GF-D8 (cell line): ENCODE measurements around the gene ZSCAN5B.
"Not testable (repeated sequence)": the region's sequence is repeated elsewhere in the genome, so short reads cannot be mapped to it uniquely, and the experiment has no call there.

Experiments used
- DNase-seq: peaks from one replicate; lab custom pipeline; 2025; lab: John Stamatoyannopoulos, UW

Gene ZSCAN5B, protein sequence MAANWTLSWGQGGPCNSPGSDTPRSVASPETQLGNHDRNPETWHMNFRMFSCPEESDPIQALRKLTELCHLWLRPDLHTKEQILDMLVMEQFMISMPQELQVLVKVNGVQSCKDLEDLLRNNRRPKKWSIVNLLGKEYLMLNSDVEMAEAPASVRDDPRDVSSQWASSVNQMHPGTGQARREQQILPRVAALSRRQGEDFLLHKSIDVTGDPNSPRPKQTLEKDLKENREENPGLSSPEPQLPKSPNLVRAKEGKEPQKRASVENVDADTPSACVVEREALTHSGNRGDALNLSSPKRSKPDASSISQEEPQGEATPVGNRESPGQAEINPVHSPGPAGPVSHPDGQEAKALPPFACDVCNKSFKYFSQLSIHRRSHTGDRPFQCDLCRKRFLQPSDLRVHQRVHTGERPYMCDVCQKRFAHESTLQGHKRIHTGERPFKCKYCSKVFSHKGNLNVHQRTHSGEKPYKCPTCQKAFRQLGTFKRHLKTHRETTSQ

DNA sequence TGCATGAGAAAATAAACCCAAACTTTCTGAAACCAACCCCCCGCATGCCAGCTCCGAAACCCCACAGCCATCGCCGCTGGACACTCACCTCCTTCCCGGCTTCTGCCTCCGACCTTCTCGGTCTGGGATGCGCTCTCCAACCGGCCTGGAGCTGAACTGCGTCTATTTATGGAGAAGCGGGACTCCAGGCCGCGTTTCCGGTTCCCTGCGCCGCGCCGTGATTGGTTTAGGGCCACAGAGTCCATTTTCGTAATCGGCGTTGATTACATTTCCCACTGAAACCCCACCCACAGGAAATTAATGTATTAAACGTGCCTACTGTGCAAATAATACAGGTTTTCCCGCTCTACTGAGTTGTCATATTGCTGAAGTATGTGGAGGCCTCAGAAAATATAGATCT, at the start of gene ZSCAN5B:
ZSCAN5B (minus strand) TSS at position 138 of the 400 bp plus-strand sequence. CDS start 4,731 bp downstream, outside the sequence.
- not testable (repeated sequence) for DNase-seq

DNA sequence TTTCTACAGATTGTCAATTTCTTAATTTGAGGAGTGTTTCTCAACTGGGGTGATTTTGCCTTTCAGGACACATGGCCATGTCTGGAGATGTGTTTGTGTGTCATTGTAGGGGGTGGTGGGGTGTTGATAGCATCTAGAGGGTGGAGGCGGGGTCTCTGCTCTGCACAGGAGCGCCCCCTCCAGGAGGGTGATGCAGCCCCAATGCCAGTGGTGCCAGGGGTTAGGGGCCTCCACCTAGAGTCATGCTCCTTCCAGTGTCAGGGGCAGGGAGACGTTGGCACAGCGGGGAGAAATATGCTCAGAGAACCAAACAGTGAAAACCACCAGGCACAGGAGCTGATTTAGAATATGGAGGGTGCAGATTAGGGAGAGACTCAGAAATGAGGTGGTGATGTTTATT, 48.2 kb upstream of the ZSCAN5B start:
- not testable (repeated sequence) for DNase-seq

DNA sequence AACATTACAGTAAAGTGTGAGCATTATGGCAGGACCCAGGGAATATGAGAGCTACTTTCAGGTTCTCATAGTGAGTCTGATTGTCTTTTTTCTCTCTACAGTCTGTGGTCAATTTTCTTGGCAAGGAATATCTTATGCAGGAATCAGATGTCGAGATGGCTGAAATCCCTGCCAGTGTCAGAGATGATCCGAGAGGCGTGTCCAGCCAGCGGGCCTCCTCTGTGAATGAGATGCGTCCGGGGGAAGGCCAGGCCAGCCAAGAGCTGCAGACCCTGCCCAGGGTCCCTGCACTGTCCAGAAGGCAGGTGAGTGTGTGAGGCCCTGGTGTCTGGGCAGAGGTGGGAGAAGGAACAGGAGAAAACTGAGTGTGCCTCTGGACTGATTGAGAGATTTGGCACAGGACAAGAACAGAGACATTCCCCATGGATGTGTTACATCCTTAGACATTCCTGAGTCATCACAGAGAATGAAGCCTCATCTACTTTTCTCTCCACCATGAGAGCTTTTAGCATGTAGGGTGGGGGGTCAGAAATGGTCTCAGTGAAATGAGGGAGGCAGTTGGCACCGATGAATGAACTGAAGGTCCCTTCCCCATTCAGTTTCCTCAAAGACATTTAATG, 47.6 kb upstream of the ZSCAN5B start:
- no peak for DNase-seq

DNA sequence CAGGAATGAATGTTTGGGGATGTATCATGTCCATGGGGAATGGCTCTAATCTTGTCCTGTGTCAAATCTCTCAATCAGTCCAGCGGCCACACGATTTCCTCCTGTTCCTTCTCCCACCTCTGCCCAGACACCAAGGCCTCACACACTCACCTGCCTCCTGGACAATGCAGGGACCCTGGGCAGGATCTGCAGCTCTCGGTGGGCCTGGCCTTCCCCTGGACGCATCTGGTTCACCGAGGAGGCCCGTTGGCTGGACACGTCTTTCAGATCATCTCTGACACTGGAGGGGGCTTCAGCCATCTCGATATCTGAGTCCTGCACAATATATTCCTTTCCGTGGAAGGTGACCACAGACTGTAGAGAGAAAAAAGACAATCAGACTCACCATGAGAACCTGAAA, 25.9 kb upstream of the ZSCAN5B start:
- no peak for DNase-seq

GRCh38 chr19:56222901-56223300, 25.3 kb upstream of the ZSCAN5B start:
- DNase-seq: no peak

DNA sequence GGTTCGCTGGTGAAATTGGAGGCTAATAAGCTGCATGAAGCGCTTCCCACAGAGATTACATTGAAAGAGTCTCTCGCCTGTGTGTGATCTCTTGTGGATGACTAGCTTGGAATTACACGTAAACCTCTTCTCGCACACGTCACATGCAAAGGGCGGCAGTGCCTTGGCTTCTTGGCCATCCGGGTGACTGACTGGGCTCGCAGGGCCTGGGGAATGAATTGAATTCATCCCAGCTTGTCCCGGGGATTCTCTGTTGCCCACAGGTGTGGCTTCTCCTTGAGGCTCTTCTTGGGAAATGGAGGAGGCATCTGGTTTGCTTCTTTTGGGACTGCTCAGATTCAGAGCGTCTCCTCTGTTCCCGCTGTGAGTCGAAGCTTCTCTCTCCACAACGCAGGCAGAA, 24.3 kb upstream of the ZSCAN5B start:
- no peak for DNase-seq

DNA sequence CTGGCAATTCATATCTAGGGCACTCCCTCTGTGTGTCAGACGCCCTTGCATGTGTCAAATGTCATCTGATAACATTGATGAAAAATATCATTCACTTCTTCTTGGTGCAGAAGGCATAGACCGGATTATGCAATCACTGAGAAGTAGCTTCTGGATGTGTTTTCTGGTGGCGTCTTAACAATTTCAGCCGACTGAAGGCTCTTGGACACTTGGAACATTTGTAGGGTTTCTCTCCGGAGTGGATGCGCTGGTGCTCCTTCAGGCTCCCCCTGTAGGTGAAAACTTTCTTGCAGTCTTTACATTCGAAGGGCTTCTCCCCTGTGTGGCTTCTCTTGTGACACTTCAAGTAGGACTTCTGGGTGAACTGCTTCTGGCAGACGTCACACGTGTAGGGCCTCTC, 23.9 kb upstream of the ZSCAN5B start:
- DNase-seq: not testable (repeated sequence)

GRCh38 chr19:56218961-56219360, 21.4 kb upstream of the ZSCAN5B start:
- no peak for DNase-seq

GRCh38 chr19:56217039-56217949, 19.7 kb upstream of the ZSCAN5B start:
- no peak for DNase-seq

DNA sequence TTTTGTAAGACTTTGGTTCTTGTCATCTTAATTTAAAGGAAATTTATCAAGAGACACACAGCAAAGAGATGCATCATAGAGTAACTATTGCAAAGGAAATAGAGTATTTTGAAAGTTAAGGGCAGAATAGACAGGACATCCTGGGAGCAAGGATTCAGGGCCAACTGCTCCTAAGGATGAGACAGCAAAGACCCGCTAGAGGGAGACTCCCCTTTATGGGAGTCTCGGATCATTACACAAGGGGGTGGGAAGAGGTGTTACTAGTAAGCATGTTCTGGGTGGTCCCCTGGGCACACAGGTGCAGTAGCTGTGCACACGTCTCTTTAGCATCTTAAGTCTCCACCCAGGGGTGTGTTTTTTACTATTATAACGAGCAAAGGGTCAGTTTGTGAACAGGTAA, 14.1 kb upstream of the ZSCAN5B start:
- DNase-seq: no peak

GRCh38 chr19:56210036-56210435, 12.5 kb upstream of the ZSCAN5B start:
- not testable (repeated sequence) for DNase-seq

- DNase-seq: no peak
These were observed 11.5 kb upstream of the ZSCAN5B start for GRCh38 chr19:56209091-56209490.

- not testable (repeated sequence) for DNase-seq
These were observed 10.0 kb upstream of the ZSCAN5B start for GRCh38 chr19:56207581-56207980.

DNA sequence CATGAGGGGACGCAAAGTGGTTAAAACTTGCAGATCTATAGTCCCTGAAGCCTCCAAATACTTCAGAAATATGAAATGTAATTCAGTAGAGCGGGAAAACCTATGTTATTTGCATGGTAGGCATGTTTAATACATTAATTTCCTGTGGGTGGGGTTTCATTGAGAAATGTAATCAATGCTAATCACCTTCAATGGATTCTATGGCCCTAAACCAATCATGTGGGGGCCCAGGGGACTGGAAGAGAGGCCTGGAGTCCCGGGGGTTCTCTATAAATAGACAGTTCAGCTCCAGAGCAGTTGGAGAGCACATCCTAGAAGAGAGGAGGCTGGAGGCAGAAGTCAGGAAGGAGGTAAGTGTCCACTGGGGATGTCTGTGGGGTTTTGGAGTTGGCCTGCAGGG, 4.4 kb upstream of the ZSCAN5B start, which contains the start of gene ZSCAN5C:
ZSCAN5C (plus strand) TSS at position 301 of the 400 bp plus-strand sequence. CDS start 3,641 bp downstream, outside the sequence.
- DNase-seq: no peak

GRCh38 chr19:56199687-56200086, 2.1 kb upstream of the ZSCAN5B start:
- DNase-seq: no peak

- no peak for DNase-seq
These were observed 3.5 kb downstream of the ZSCAN5B start for GRCh38 chr19:56193981-56194640.

GRCh38 chr19:56191711-56192110, 5.9 kb downstream of the ZSCAN5B start:
- DNase-seq: no peak

- no peak for DNase-seq
These were observed 6.5 kb downstream of the ZSCAN5B start for GRCh38 chr19:56191115-56191514.

GRCh38 chr19:56189785-56190184, 7.8 kb downstream of the ZSCAN5B start:
- no peak for DNase-seq

GRCh38 chr19:56177564-56178243, 19.9 kb downstream of the ZSCAN5B start:
- DNase-seq: no peak

DNA sequence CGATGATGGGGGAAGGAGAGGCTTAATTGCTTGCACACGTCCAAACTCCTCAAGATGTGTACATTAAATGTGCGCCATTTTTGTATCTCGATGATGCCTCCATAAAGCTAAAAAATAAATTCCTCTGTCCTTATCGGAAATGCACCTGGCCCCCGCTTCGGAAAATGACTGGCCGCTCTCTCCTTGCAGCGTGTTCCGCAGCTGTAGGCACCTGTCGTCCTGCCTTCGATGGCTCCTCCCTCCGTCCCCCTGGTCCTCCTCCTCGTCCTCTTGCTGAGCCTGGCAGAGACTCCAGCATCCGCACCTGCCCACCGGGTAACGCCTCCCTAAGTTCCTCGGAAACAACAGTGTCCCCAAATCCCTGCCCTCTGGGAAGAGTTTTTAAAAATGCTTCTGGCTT, 20.7 kb downstream of the ZSCAN5B start:
- DNase-seq: no peak
